ENCODE measurements around the gene CARD19. TPM values are rescaled to one million over a fixed set of nuclear protein-coding genes. Genes with fewer than 3 reads are reported as not detected.

Gene CARD19
- total and polyA plus RNA-seq, 2 of the 8 experiments (the other 6 are each of a cell fraction or from before 2014, with no cell fraction given) = 21.2 to 112 TPM

GRCh38 chr9:93147632-93148031 lies 51.6 kb downstream of the CARD19 start (continued):
- no peak for TF ChIP-seq CHD7 (IDR thresholded peaks at IDR 0.05; ENCODE audit: insufficient replicate concordance, low read length)
- TF ChIP-seq FOSL1 (IDR thresholded peaks at IDR 0.05; ENCODE audit: insufficient read depth, low read depth, low read length) = no peak
- TF ChIP-seq NANOG (IDR thresholded peaks at IDR 0.05; ENCODE audit: insufficient read depth, low read depth, low read length, poor library complexity, severe bottlenecking) = no peak
- TF ChIP-seq MAX (IDR thresholded peaks at IDR 0.05) = no peak
- no peak for TF ChIP-seq POLR2A (IDR thresholded peaks at IDR 0.05; ENCODE audit: control extremely low read depth in 1 of 2, low read depth in 2 of 2, low read length in 2 of 2)
- TF ChIP-seq POLR2AphosphoS5 (IDR thresholded peaks at IDR 0.05; ENCODE audit: low read depth, low read length) = no peak
- TF ChIP-seq SIRT6 (IDR thresholded peaks at IDR 0.05; ENCODE audit: low read length) = no peak

Measured in H1 (cell line).